Neuronal stem cell (in vitro differentiated cells): ENCODE data around the gene GATAD2B.

Experiments
- DNase-seq: peaks from one replicate; pipeline ENCODE4 v3.0.0-alpha.2; 2013; ENCODE audit warnings: low spot score
- H2AFZ ChIP-seq: one replicate; pipeline ENCODE4 v1.6.1; 2013; ENCODE audit warnings: mild to moderate bottlenecking, low read length, inconsistent platforms
- H2AK5ac ChIP-seq: 2 replicates; pipeline ENCODE4 v1.6.1; 2013; ENCODE audit warnings: low read depth, mild to moderate bottlenecking, inconsistent platforms, low read length, moderate library complexity, mixed read lengths
- H2BK120ac ChIP-seq: 2 replicates; pipeline ENCODE4 v1.6.1; 2013; ENCODE audit warnings: low read depth, mild to moderate bottlenecking, inconsistent platforms, low read length, moderate library complexity, mixed read lengths
- H2BK12ac ChIP-seq: one replicate; pipeline ENCODE4 v1.6.1; 2013; ENCODE audit warnings: low read length, inconsistent platforms
- H2BK15ac ChIP-seq: 2 replicates; pipeline ENCODE4 v1.6.1; 2013; ENCODE audit warnings: mild to moderate bottlenecking, low read length, inconsistent platforms, mixed read lengths
- H2BK5ac ChIP-seq: one replicate; pipeline ENCODE4 v1.6.1; 2013; ENCODE audit warnings: inconsistent platforms, mild to moderate bottlenecking, low read length, moderate library complexity
- H3K14ac ChIP-seq: one replicate; pipeline ENCODE4 v1.6.1; 2013; ENCODE audit warnings: low read length, inconsistent platforms
- H3K18ac ChIP-seq: 2 replicates; pipeline ENCODE4 v1.6.1; 2013; ENCODE audit warnings: low read length, inconsistent platforms
- H3K23ac ChIP-seq: 2 replicates; pipeline ENCODE4 v1.6.1; 2013; ENCODE audit warnings: low read depth, mild to moderate bottlenecking, mixed read lengths, low read length, inconsistent platforms; ENCODE audit not compliant: poor library complexity
- H3K27ac ChIP-seq: replicated peaks from 3 replicates; pipeline ENCODE4 v1.5.1; 2013; ENCODE audit warnings: low read length, inconsistent platforms
- H3K27me3 ChIP-seq, 3 experiments: 2 replicates each; pipeline ENCODE4 v1.6.1; 2013; ENCODE audit warnings: low read length in 3 of 3, mild to moderate bottlenecking in 2 of 3, inconsistent platforms in 1 of 3, low read depth in 1 of 3, mixed read lengths in 1 of 3, moderate library complexity in 1 of 3; ENCODE audit not compliant: control insufficient read depth in 3 of 3, insufficient read depth in 3 of 3
- H3K36me3 ChIP-seq, 2 donors: replicated peaks in 1 of 2; 2 replicates each; pipeline ENCODE4 v1.6.1; 2013; ENCODE audit warnings: low read length in 2 of 2; ENCODE audit not compliant: control insufficient read depth in 2 of 2, insufficient read depth in 2 of 2
- H3K4ac ChIP-seq: 2 replicates; pipeline ENCODE4 v1.6.1; 2013; ENCODE audit warnings: inconsistent platforms, mild to moderate bottlenecking, low read length, moderate library complexity
- H3K4me1 ChIP-seq, 2 donors: 1 replicate in 1 of 2; 2 replicates in 1 of 2; pipeline ENCODE4 v1.6.1; 2013; ENCODE audit warnings: low read length in 2 of 2, low read depth in 1 of 2; ENCODE audit not compliant: control insufficient read depth in 2 of 2, insufficient read depth in 1 of 2
- H3K4me2 ChIP-seq: one replicate; pipeline ENCODE4 v1.6.1; 2013; ENCODE audit warnings: mild to moderate bottlenecking, low read length, inconsistent platforms; ENCODE audit not compliant: insufficient read depth, poor library complexity, severe bottlenecking
- H3K4me3 ChIP-seq, 2 donors: 2 replicates each; pipeline ENCODE4 v1.5.1; 2013; ENCODE audit warnings: low read length in 2 of 2, mild to moderate bottlenecking in 2 of 2, inconsistent platforms in 1 of 2, moderate library complexity in 1 of 2
- H3K79me1 ChIP-seq: one replicate; pipeline ENCODE4 v1.6.1; 2013; ENCODE audit warnings: low read depth, mild to moderate bottlenecking, inconsistent platforms, low read length, moderate library complexity
- H3K9ac ChIP-seq: one replicate; pipeline ENCODE4 v1.6.1; 2013; ENCODE audit warnings: mild to moderate bottlenecking, low read depth, low read length, inconsistent platforms; ENCODE audit not compliant: poor library complexity
- H3K9me3 ChIP-seq, 2 donors: replicated peaks in 1 of 2; 2 replicates each; pipeline versions ENCODE3 to v1.6.1; 2013; ENCODE audit warnings: low read length in 2 of 2, mild to moderate bottlenecking in 2 of 2, inconsistent platforms in 1 of 2, low read depth in 1 of 2, mixed read lengths in 1 of 2, moderate library complexity in 1 of 2; ENCODE audit not compliant: control insufficient read depth in 2 of 2, insufficient read depth in 1 of 2
- H4K8ac ChIP-seq: one replicate; pipeline ENCODE4 v1.6.1; 2013; ENCODE audit warnings: low read depth, mild to moderate bottlenecking, inconsistent platforms, low read length, moderate library complexity
- H4K91ac ChIP-seq: one replicate; pipeline ENCODE4 v1.6.1; 2013; ENCODE audit warnings: low read length, low read depth, mild to moderate bottlenecking, inconsistent platforms; ENCODE audit not compliant: poor library complexity
- WGBS, 2 donors: extraction: QIAGEN DNeasy Blood & Tissue Kit; methylation state at CpG; one replicate each; pipeline ENCODE4 v1.1.7; 2013; ENCODE audit warnings: missing lambda C conversion rate in 2 of 2, mixed read lengths in 1 of 2; ENCODE audit not compliant: insufficient read length in 2 of 2, insufficient replicate concordance in 1 of 2; ENCODE audit errors: extremely low coverage in 2 of 2; 5-methylcytosine and 5-hydroxymethylcytosine counted together

GATAD2B gene

DNA sequence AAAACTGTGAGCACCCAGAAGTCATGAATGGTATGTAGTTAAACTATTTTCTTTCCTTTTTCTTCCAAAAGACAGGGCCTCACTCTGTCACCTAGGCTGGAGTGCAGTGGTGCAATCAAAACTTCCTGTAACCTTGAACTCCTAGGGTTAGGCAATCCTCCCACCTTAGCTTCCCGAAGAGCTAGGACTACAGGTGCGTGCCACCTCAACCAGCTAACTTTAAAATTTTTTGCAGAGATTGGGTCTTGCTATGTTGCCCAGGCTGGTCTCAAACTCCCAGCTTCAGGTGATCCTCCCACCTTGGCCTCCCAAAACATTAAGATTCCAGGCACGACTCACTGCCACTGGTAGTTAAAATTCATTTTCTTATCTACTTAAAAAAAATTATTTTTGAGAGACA is 62.5 kb downstream of the GATAD2B start:
- no peak overlapping the region for H3K4me3 ChIP-seq
- H3K4ac ChIP-seq = no peak overlapping the region
- no peaks in the 10 kb centered on the region for H3K4me1 ChIP-seq
- no peak overlapping the region for H3K23ac ChIP-seq
- peaks cover 4% of the 10 kb centered on the region for H3K79me1 ChIP-seq
- no peak overlapping the region for H3K9ac ChIP-seq
- H2BK120ac ChIP-seq = no peak overlapping the region
- H2BK15ac ChIP-seq = no peak overlapping the region
- H2BK12ac ChIP-seq = no peak overlapping the region
- WGBS, 2 donors = no CpG with 5 or more reads among the region's 3 CpGs
- H3K27ac ChIP-seq = no peak overlapping the region
- H3K27me3 ChIP-seq = no peaks in the 10 kb centered on the region
- H3K18ac ChIP-seq = no peak overlapping the region
- no peak overlapping the region for H2BK5ac ChIP-seq
- no peak overlapping the region for H2AFZ ChIP-seq
- no peak overlapping the region for H4K8ac ChIP-seq
- no peak overlapping the region for H3K14ac ChIP-seq
- H3K9me3 ChIP-seq = no peaks in the 10 kb centered on the region
- H3K36me3 ChIP-seq = peaks cover 0 to 38% of the 10 kb centered on the region in 2 donors
- H4K91ac ChIP-seq = no peak overlapping the region
- no peak overlapping the region for H2AK5ac ChIP-seq
- DNase-seq = no peak
- no peak overlapping the region for H3K4me2 ChIP-seq

DNA sequence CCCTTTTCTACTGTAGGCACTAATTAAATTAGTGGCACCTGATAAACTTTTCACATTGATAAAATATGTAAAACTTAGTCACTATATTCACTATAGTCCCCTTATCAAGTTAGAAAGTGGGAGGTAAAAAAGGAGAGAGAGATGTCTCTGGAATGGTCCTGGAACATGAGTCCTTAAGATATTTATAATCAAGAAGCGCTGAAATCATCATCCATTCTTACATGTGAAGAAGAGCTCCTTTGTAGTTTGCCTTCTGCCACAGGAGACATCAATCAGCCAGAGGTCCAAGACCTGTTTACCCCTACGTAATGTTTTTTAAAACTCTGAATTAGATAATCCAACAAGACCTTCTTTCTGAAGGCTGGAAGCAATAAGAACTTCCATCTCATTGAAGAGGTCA is 65.3 kb downstream of the GATAD2B start:
- Histone ChIP-seq H3K9ac (no peak overlapping the region), H2BK12ac (no peak overlapping the region), H3K18ac (no peak overlapping the region), H3K4me3 (no peak overlapping the region), H4K91ac (no peak overlapping the region), H3K23ac (no peak overlapping the region), H3K4ac (no peak overlapping the region), H4K8ac (no peak overlapping the region), H3K4me2 (no peak overlapping the region), H2BK15ac (no peak overlapping the region), H3K36me3 (peaks cover 4 to 45% of the 10 kb centered on the region in 2 donors), H3K27me3 (no peaks in the 10 kb centered on the region), H2AFZ (no peak overlapping the region), H3K79me1 (peaks cover 4% of the 10 kb centered on the region), H2BK5ac (no peak overlapping the region), H2AK5ac (no peak overlapping the region), H2BK120ac (no peak overlapping the region), H3K4me1 (no peaks in the 10 kb centered on the region), H3K14ac (no peak overlapping the region), H3K27ac (no peak overlapping the region), H3K9me3 (no peaks in the 10 kb centered on the region)
- DNase-seq = no peak
- no CpG with 5 or more reads among the region's 2 CpGs for WGBS, 2 donors

DNA sequence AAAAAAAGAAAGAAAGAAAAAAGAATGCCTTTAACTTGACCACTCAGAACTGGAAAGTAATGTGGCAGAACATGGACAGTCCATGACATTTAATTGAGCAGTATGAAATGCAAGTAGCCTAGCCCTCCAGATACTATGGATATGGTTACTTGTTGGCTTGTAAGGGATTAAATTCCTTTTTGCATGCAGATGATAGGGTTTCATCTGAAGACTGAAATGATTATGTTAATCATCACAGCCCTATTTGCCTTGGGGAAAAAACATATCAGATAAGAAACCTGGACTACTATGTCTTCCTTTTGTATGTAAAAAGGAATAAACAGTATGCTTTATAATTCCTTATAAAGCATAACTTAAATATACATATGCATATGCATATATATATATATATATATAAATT is 66.0 kb downstream of the GATAD2B start:
- Histone ChIP-seq H3K9ac (no peak overlapping the region), H3K4ac (no peak overlapping the region), H3K14ac (no peak overlapping the region), H3K9me3 (no peaks in the 10 kb centered on the region), H3K4me2 (no peak overlapping the region), H2BK15ac (no peak overlapping the region), H3K27me3 (no peaks in the 10 kb centered on the region), H3K27ac (no peak overlapping the region), H2AK5ac (no peak overlapping the region), H3K23ac (no peak overlapping the region), H2BK12ac (no peak overlapping the region), H2BK120ac (no peak overlapping the region), H2BK5ac (no peak overlapping the region), H3K4me1 (no peaks in the 10 kb centered on the region), H3K79me1 (peaks cover 4% of the 10 kb centered on the region), H3K36me3 (peaks cover 7 to 52% of the 10 kb centered on the region in 2 donors), H2AFZ (no peak overlapping the region), H4K91ac (no peak overlapping the region), H3K4me3 (no peak overlapping the region), H4K8ac (no peak overlapping the region), H3K18ac (no peak overlapping the region)
- no peak for DNase-seq

- Histone ChIP-seq H3K4ac (no peak overlapping the region), H4K91ac (no peak overlapping the region), H2AK5ac (no peak overlapping the region), H3K14ac (no peak overlapping the region), H3K4me3 (no peak overlapping the region), H3K4me1 (no peaks in the 10 kb centered on the region), H2BK5ac (no peak overlapping the region), H3K4me2 (no peak overlapping the region), H2BK15ac (no peak overlapping the region), H3K27ac (no peak overlapping the region), H3K18ac (no peak overlapping the region), H3K23ac (no peak overlapping the region), H2BK120ac (no peak overlapping the region), H3K27me3 (no peaks in the 10 kb centered on the region), H3K9ac (no peak overlapping the region), H2BK12ac (no peak overlapping the region), H2AFZ (no peak overlapping the region), H4K8ac (no peak overlapping the region), H3K79me1 (no peaks in the 10 kb centered on the region), H3K9me3 (no peaks in the 10 kb centered on the region), H3K36me3 (peaks cover 8 to 45% of the 10 kb centered on the region in 2 donors)
- no CpG with 5 or more reads among the region's 5 CpGs for WGBS, 2 donors
- no peak for DNase-seq
Measured at GRCh38 chr1:153852170-153852569, 70.6 kb downstream of the GATAD2B start.
